ENCODE data around the gene ZFYVE9.

- TF ChIP-seq, protein P1, sequence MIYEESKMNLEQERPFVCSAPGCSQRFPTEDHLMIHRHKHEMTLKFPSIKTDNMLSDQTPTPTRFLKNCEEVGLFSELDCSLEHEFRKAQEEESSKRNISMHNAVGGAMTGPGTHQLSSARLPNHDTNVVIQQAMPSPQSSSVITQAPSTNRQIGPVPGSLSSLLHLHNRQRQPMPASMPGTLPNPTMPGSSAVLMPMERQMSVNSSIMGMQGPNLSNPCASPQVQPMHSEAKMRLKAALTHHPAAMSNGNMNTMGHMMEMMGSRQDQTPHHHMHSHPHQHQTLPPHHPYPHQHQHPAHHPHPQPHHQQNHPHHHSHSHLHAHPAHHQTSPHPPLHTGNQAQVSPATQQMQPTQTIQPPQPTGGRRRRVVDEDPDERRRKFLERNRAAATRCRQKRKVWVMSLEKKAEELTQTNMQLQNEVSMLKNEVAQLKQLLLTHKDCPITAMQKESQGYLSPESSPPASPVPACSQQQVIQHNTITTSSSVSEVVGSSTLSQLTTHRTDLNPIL (CRISPR knock-in tag; IDR thresholded peaks at IDR 0.05; ENCODE audit: low read depth) = no peak
- TF ChIP-seq TOX (CRISPR knock-in tag; IDR thresholded peaks at IDR 0.05; ENCODE audit: borderline replicate concordance) = no peak
- TF ChIP-seq ZFP3 (CRISPR knock-in tag; IDR thresholded peaks at IDR 0.05) = no peak
- TF ChIP-seq, protein P2, sequence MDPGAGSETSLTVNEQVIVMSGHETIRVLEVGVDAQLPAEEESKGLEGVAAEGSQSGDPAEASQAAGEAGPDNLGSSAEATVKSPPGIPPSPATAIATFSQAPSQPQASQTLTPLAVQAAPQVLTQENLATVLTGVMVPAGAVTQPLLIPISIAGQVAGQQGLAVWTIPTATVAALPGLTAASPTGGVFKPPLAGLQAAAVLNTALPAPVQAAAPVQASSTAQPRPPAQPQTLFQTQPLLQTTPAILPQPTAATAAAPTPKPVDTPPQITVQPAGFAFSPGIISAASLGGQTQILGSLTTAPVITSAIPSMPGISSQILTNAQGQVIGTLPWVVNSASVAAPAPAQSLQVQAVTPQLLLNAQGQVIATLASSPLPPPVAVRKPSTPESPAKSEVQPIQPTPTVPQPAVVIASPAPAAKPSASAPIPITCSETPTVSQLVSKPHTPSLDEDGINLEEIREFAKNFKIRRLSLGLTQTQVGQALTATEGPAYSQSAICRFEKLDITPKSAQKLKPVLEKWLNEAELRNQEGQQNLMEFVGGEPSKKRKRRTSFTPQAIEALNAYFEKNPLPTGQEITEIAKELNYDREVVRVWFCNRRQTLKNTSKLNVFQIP (CRISPR knock-in tag; IDR thresholded peaks at IDR 0.05; ENCODE audit: borderline replicate concordance, low read depth) = no peak
- TF ChIP-seq SNAI2 (CRISPR knock-in tag; IDR thresholded peaks at IDR 0.05) = no peak
- no peak for TF ChIP-seq ZFP30 (CRISPR knock-in tag; IDR thresholded peaks at IDR 0.05)
- no peak for TF ChIP-seq TSHZ2 (CRISPR knock-in tag; IDR thresholded peaks at IDR 0.05)
Measured at GRCh38 chr1:52233463-52233862, 91.6 kb downstream of the ZFYVE9 start.
